PFSK-1 (cell line): Measurements from ENCODE around the gene PPP1R3A.

Source experiments
- FOXP2 ChIP-seq: optimal IDR thresholded peaks from 2 replicates; pipeline ENCODE3; 2011; ENCODE audit warnings: borderline replicate concordance, control low read depth, inconsistent platforms; ENCODE audit not compliant: insufficient read depth; ENCODE audit errors: extremely low read length, extremely low read depth
- POLR2AphosphoS5 ChIP-seq: IDR thresholded peaks from 2 replicates; pipeline ENCODE4 v1.6.1; 2012; ENCODE audit warnings: low read depth, mild to moderate bottlenecking, control low read depth, low read length, moderate library complexity
- REST ChIP-seq, 2 experiments: IDR thresholded peaks; 2 replicates each; pipeline versions ENCODE4 v1.6.1 to v1.8.0; 2011 to 2012; ENCODE audit warnings: low read depth in 2 of 2, low read length in 2 of 2, control low read depth in 1 of 2, inconsistent platforms in 1 of 2, mild to moderate bottlenecking in 1 of 2, moderate library complexity in 1 of 2; ENCODE audit not compliant: insufficient read depth in 1 of 2
- SIN3A ChIP-seq: IDR thresholded peaks from 2 replicates; pipeline ENCODE4 v1.6.1; 2012; ENCODE audit warnings: mild to moderate bottlenecking, low read length, moderate library complexity, borderline replicate concordance; ENCODE audit not compliant: insufficient read depth
- TAF1 ChIP-seq: IDR thresholded peaks from 2 replicates; pipeline ENCODE4 v1.6.1; 2012; ENCODE audit warnings: low read length, control low read depth, borderline replicate concordance; ENCODE audit not compliant: insufficient read depth

The PPP1R3A gene

GRCh38 chr7:113907617-113908016 lies 11.2 kb downstream of the PPP1R3A start:
- TF ChIP-seq SIN3A: no peak
- no peak for TF ChIP-seq FOXP2
- no peak for TF ChIP-seq TAF1
- TF ChIP-seq REST (IDR thresholded peaks at IDR 0.05; ENCODE audit: insufficient read depth in 1 of 2, low read depth in 2 of 2, low read length in 2 of 2): no peak
- TF ChIP-seq POLR2AphosphoS5: no peak

- TF ChIP-seq FOXP2 (no peak), TAF1 (no peak), POLR2AphosphoS5 (no peak), SIN3A (no peak), REST (IDR thresholded peaks at IDR 0.05; ENCODE audit: insufficient read depth in 1 of 2, low read depth in 2 of 2, low read length in 2 of 2) (no peak)
Observed at GRCh38 chr7:113904521-113904920, 14.3 kb downstream of the PPP1R3A start.

- TF ChIP-seq POLR2AphosphoS5: no peak
- TF ChIP-seq SIN3A: no peak
- TF ChIP-seq FOXP2: no peak
- TF ChIP-seq REST (IDR thresholded peaks at IDR 0.05; ENCODE audit: insufficient read depth in 1 of 2, low read depth in 2 of 2, low read length in 2 of 2): no peak
- no peak for TF ChIP-seq TAF1
Observed at GRCh38 chr7:113892818-113893217, 26.0 kb downstream of the PPP1R3A start.

- TF ChIP-seq SIN3A: no peak
- TF ChIP-seq POLR2AphosphoS5: no peak
- no peak for TF ChIP-seq TAF1
- no peak for TF ChIP-seq FOXP2
- no peak for TF ChIP-seq REST (IDR thresholded peaks at IDR 0.05; ENCODE audit: insufficient read depth in 1 of 2, low read depth in 2 of 2, low read length in 2 of 2)
Observed at GRCh38 chr7:113891828-113892227, 27.0 kb downstream of the PPP1R3A start.

- no peak for TF ChIP-seq FOXP2
Observed at GRCh38 chr7:113891031-113891350, 27.8 kb downstream of the PPP1R3A start.
